MG63 (cell line): ENCODE data around the gene MAGI3. TPM values are rescaled to one million over a fixed set of nuclear protein-coding genes. Genes with fewer than 3 reads are reported as not detected.

ENCODE experiments used
- DNase-seq: peaks from one replicate; pipeline ENCODE4 v3.0.0-alpha.2; 2020
- H3K27me3 ChIP-seq: fragments of 250-450 bp; sonication (Bioruptor Pico); 2 replicates; pipeline ENCODE4 v1.5.1; 2020; ENCODE audit warnings: mild to moderate bottlenecking, moderate library complexity
- H3K36me3 ChIP-seq: fragments of 250-450 bp; sonication (Bioruptor Pico); 2 replicates; pipeline ENCODE4 v1.5.1; 2020; ENCODE audit warnings: mild to moderate bottlenecking, moderate library complexity
- H3K4me3 ChIP-seq: fragments of 250-450 bp; sonication (Bioruptor Pico); 2 replicates; pipeline ENCODE4 v1.5.1; 2020; ENCODE audit warnings: mild to moderate bottlenecking, moderate library complexity
- H3K9me3 ChIP-seq: fragments of 250-450 bp; sonication (Bioruptor Pico); 2 replicates; pipeline ENCODE4 v1.5.1; 2020; ENCODE audit warnings: mild to moderate bottlenecking, moderate library complexity
- total RNA-seq: library from RNA; depleted of rRNA; stranded (reverse); fragments of >200 nt; shearing (Covaris generic); gene quantifications from 2 replicates; pipeline ENCODE4 v1.2.3, GENCODE V29; 2014; ENCODE audit warnings: low replicate concordance

Gene MAGI3
- total RNA-seq, 1 experiment from 2014 or later: 8.3 TPM

- no peak overlapping the region for H3K4me3 ChIP-seq
- DNase-seq: no peak
- no peaks in the 10 kb centered on the region for H3K36me3 ChIP-seq
- peaks cover 3% of the 10 kb centered on the region; the same call in 1 of the 2 replicates for H3K9me3 ChIP-seq
- H3K27me3 ChIP-seq: no peaks in the 10 kb centered on the region
Observed at GRCh38 chr1:113517983-113518382, 127.7 kb downstream of the MAGI3 start.

GRCh38 chr1:113519556-113519955 is 129.2 kb downstream of the MAGI3 start:
- H3K27me3 ChIP-seq: no peaks in the 10 kb centered on the region
- DNase-seq: peak; percentile 14
- peaks cover 4% of the 10 kb centered on the region for H3K36me3 ChIP-seq
- peaks cover 14% of the 10 kb centered on the region for H3K9me3 ChIP-seq
- H3K4me3 ChIP-seq: no peak overlapping the region

GRCh38 chr1:113530021-113530420 is 139.7 kb downstream of the MAGI3 start:
- H3K9me3 ChIP-seq: peaks cover 11% of the 10 kb centered on the region
- no peaks in the 10 kb centered on the region for H3K27me3 ChIP-seq
- DNase-seq: no peak
- H3K4me3 ChIP-seq: no peak overlapping the region
- peaks cover 8% of the 10 kb centered on the region; the same call in 1 of the 2 replicates for H3K36me3 ChIP-seq

- peaks cover 11% of the 10 kb centered on the region; the same call in 1 of the 2 replicates for H3K36me3 ChIP-seq
- no peak for DNase-seq
- H3K27me3 ChIP-seq: no peaks in the 10 kb centered on the region
- no peak overlapping the region for H3K4me3 ChIP-seq
- peaks cover 7% of the 10 kb centered on the region for H3K9me3 ChIP-seq
Observed at GRCh38 chr1:113531321-113531720, 141.0 kb downstream of the MAGI3 start.

GRCh38 chr1:113533061-113533460 is 142.7 kb downstream of the MAGI3 start:
- H3K27me3 ChIP-seq: no peaks in the 10 kb centered on the region
- H3K36me3 ChIP-seq: peaks cover 16% of the 10 kb centered on the region
- H3K9me3 ChIP-seq: peaks cover 6% of the 10 kb centered on the region
- H3K4me3 ChIP-seq: no peak overlapping the region
- no peak for DNase-seq

- Histone ChIP-seq H3K9me3 (no peaks in the 10 kb centered on the region), H3K4me3 (no peak overlapping the region), H3K36me3 (peaks cover 11% of the 10 kb centered on the region), H3K27me3 (no peaks in the 10 kb centered on the region)
- peak; percentile 76 for DNase-seq
Observed at GRCh38 chr1:113534130-113534817, 144.0 kb downstream of the MAGI3 start.

GRCh38 chr1:113534875-113535274 is 144.6 kb downstream of the MAGI3 start:
- Histone ChIP-seq H3K27me3 (no peaks in the 10 kb centered on the region), H3K9me3 (no peaks in the 10 kb centered on the region), H3K36me3 (peaks cover 11% of the 10 kb centered on the region), H3K4me3 (no peak overlapping the region)
- DNase-seq: no peak

- H3K4me3 ChIP-seq: no peak overlapping the region
- no peaks in the 10 kb centered on the region for H3K9me3 ChIP-seq
- H3K27me3 ChIP-seq: no peaks in the 10 kb centered on the region
- H3K36me3 ChIP-seq: peaks cover 11% of the 10 kb centered on the region
- no peak for DNase-seq
Observed at GRCh38 chr1:113536182-113536780, 146.0 kb downstream of the MAGI3 start.

- Histone ChIP-seq H3K27me3 (no peaks in the 10 kb centered on the region), H3K36me3 (peaks cover 8% of the 10 kb centered on the region), H3K9me3 (no peaks in the 10 kb centered on the region), H3K4me3 (no peak overlapping the region)
- peak; percentile 79 for DNase-seq
Observed at GRCh38 chr1:113538225-113538624, 147.9 kb downstream of the MAGI3 start.

GRCh38 chr1:113540335-113540734 is 150.0 kb downstream of the MAGI3 start:
- Histone ChIP-seq H3K4me3 (no peak overlapping the region), H3K9me3 (no peaks in the 10 kb centered on the region), H3K36me3 (peaks cover 8% of the 10 kb centered on the region), H3K27me3 (no peaks in the 10 kb centered on the region)
- no peak for DNase-seq

GRCh38 chr1:113541106-113541505 is 150.8 kb downstream of the MAGI3 start:
- peaks cover 5% of the 10 kb centered on the region for H3K36me3 ChIP-seq
- no peak for DNase-seq
- H3K4me3 ChIP-seq: no peak overlapping the region
- no peaks in the 10 kb centered on the region for H3K9me3 ChIP-seq
- no peaks in the 10 kb centered on the region for H3K27me3 ChIP-seq

GRCh38 chr1:113542221-113542701 is 151.9 kb downstream of the MAGI3 start:
- Histone ChIP-seq H3K4me3 (no peak overlapping the region), H3K9me3 (no peaks in the 10 kb centered on the region), H3K27me3 (no peaks in the 10 kb centered on the region), H3K36me3 (peaks cover 1% of the 10 kb centered on the region)
- DNase-seq: peak; percentile 85

- Histone ChIP-seq H3K9me3 (no peaks in the 10 kb centered on the region), H3K36me3 (no peaks in the 10 kb centered on the region; the same call in none of the 2 replicates), H3K4me3 (no peak overlapping the region), H3K27me3 (no peaks in the 10 kb centered on the region)
- DNase-seq: no peak
Observed at GRCh38 chr1:113543110-113543509, 152.8 kb downstream of the MAGI3 start.

- H3K27me3 ChIP-seq: no peaks in the 10 kb centered on the region
- H3K9me3 ChIP-seq: no peaks in the 10 kb centered on the region
- no peak for DNase-seq
- H3K36me3 ChIP-seq: peaks cover 3% of the 10 kb centered on the region
- H3K4me3 ChIP-seq: no peak overlapping the region
Observed at GRCh38 chr1:113545210-113545609, 154.9 kb downstream of the MAGI3 start.

GRCh38 chr1:113545626-113546025 is 155.3 kb downstream of the MAGI3 start:
- no peak for DNase-seq
- Histone ChIP-seq H3K36me3 (peaks cover 3% of the 10 kb centered on the region; the same call in 1 of the 2 replicates), H3K4me3 (no peak overlapping the region), H3K27me3 (no peaks in the 10 kb centered on the region), H3K9me3 (no peaks in the 10 kb centered on the region)

- H3K27me3 ChIP-seq: no peaks in the 10 kb centered on the region
- H3K9me3 ChIP-seq: peaks cover 2% of the 10 kb centered on the region; the same call in 1 of the 2 replicates
- no peak for DNase-seq
- peaks cover 7% of the 10 kb centered on the region; the same call in 1 of the 2 replicates for H3K36me3 ChIP-seq
- H3K4me3 ChIP-seq: no peak overlapping the region
Observed at GRCh38 chr1:113551728-113552127, 161.4 kb downstream of the MAGI3 start.

GRCh38 chr1:113552244-113552643 is 161.9 kb downstream of the MAGI3 start:
- no peak overlapping the region for H3K4me3 ChIP-seq
- H3K9me3 ChIP-seq: peaks cover 2% of the 10 kb centered on the region; the same call in 1 of the 2 replicates
- no peak for DNase-seq
- H3K27me3 ChIP-seq: no peaks in the 10 kb centered on the region
- peaks cover 10% of the 10 kb centered on the region; the same call in 1 of the 2 replicates for H3K36me3 ChIP-seq

- Histone ChIP-seq H3K36me3 (peaks cover 24% of the 10 kb centered on the region), H3K4me3 (no peak overlapping the region)
- peak; percentile 31 for DNase-seq
Observed at GRCh38 chr1:113557187-113557586, 166.9 kb downstream of the MAGI3 start.

More at GRCh38 chr1:113557187-113557586, 166.9 kb downstream of the MAGI3 start:
- H3K27me3 ChIP-seq: no peaks in the 10 kb centered on the region
- peaks cover 8% of the 10 kb centered on the region for H3K9me3 ChIP-seq
